ENCODE measurements around the gene ANKRD36.
"Not testable (repeated sequence)": the region's sequence is repeated elsewhere in the genome, so short reads cannot be mapped to it uniquely, and the experiment has no call there.

Gene ANKRD36

DNA sequence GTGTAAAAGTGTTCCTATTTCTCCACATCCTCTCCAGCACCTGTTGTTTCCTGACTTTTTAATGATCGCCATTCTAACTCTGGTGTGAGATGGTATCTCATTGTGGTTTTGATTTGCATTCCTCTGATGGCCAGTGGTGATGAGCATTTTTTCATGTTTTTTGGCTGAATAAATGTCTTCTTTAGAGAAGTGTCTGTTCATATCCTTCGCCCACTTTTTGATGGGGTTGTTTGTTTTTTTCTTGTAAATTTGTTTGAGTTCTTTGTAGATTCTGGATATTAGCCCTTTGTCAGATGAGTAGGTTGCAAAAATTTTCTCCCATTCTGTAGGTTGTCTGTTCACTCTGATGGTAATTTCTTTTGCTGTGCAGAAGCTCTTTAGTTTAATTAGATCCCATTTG is 16.1 kb downstream of the ANKRD36 start:
- not testable (repeated sequence) for DNase-seq

- DNase-seq: not testable (repeated sequence)
Measured at GRCh38 chr2:97144016-97144415, 31.1 kb downstream of the ANKRD36 start.

GRCh38 chr2:97166548-97166947 is 53.6 kb downstream of the ANKRD36 start:
- DNase-seq: not testable (repeated sequence)

DNA sequence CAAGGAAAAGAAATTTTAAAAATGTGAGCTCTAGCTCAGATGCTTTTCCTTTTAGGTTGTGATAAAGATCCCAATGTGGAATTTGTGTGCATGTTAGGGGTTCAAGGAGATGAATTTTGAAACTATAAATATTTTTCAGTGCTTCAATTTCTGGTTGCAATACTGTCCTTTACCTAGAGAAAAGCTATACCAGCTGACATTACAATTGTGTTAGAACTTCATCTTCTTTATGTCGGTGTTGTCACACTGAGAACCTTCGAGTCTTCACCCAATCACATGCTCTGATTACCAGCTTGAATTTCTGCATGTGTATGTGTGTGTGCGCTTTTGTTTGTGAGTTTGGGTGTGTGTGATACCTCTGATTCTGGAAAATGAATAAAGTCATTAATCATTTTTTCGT is 55.0 kb downstream of the ANKRD36 start:
- DNase-seq: not testable (repeated sequence)

- not testable (repeated sequence) for DNase-seq
Measured at GRCh38 chr2:97168583-97168982, 55.6 kb downstream of the ANKRD36 start.

- DNase-seq: not testable (repeated sequence)
Measured at GRCh38 chr2:97180391-97180790, 67.4 kb downstream of the ANKRD36 start.

- not testable (repeated sequence) for DNase-seq
Measured at GRCh38 chr2:97195349-97195748, 82.4 kb downstream of the ANKRD36 start.

DNA sequence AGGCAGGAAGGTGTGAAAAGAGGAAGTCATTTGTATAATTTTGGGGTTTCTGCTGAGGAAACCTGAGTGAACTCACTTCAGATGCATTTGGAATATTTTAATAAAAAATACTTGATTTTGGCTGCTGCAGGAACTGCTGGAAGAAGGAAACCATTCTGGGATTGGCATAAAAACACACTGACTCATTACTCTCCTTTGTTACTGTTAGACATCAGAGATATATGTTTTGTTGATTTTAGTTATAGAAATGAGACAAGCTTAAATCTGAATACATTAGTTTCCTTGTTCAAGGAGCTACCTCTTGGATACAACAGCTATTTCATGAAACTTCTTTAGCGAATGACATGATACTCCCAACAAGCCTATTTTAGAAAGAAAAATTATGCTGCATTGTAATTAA is 84.3 kb downstream of the ANKRD36 start:
- not testable (repeated sequence) for DNase-seq

GRCh38 chr2:97200887-97201286 is 87.9 kb downstream of the ANKRD36 start:
- DNase-seq: not testable (repeated sequence)

GRCh38 chr2:97202643-97203250 is 89.8 kb downstream of the ANKRD36 start:
- not testable (repeated sequence) for DNase-seq

DNA sequence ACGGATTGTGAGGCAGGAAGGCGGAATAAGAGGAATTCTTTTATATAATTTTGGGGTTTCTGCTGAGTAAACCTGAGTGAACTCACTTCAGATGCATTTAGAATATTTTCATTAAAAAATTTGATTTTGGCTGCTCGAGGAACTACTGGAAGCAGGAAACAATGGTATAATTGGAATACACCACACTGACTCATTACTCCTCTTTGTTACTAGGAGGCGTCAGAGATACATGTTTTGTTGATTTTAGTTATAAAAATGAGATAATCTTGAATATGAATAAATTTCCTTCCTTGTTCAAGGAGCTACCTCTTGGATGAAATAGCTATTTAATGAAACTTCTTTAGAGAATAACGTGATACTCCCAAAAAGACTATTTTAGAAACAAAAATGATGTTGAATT is 97.4 kb downstream of the ANKRD36 start:
- DNase-seq: no peak

- not testable (repeated sequence) for DNase-seq
Measured at GRCh38 chr2:97215025-97215424, 102.1 kb downstream of the ANKRD36 start.

- DNase-seq: not testable (repeated sequence)
Measured at GRCh38 chr2:97230848-97231585, 118.1 kb downstream of the ANKRD36 start.

DNA sequence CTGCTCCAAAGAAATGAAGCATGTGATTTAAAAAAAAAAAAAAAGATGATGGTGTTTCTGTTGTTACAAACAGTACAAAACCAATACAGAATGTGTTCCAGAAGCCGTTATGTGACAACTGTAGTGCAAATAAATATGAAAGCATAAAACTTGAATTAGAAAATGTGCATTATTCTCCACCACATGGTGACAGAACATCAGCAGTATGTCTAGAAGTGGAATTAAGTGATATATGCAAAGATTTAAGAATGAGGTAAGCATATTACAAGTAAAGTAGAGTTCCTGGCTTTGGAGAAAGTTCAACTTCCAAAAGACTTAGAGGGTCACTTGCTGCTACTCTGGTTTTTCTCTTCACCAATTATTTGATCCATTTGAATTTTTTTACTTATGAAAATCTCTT is 120.0 kb downstream of the ANKRD36 start:
- not testable (repeated sequence) for DNase-seq

GRCh38 chr2:97233660-97234295 is 120.8 kb downstream of the ANKRD36 start:
- DNase-seq: not testable (repeated sequence)

- DNase-seq: not testable (repeated sequence)
Measured at GRCh38 chr2:97261192-97261591, 148.2 kb downstream of the ANKRD36 start.

GRCh38 chr2:97266449-97266848 is 153.5 kb downstream of the ANKRD36 start:
- DNase-seq: not testable (repeated sequence)

GRCh38 chr2:97267411-97268074 is 154.6 kb downstream of the ANKRD36 start:
- DNase-seq: no peak

DNA sequence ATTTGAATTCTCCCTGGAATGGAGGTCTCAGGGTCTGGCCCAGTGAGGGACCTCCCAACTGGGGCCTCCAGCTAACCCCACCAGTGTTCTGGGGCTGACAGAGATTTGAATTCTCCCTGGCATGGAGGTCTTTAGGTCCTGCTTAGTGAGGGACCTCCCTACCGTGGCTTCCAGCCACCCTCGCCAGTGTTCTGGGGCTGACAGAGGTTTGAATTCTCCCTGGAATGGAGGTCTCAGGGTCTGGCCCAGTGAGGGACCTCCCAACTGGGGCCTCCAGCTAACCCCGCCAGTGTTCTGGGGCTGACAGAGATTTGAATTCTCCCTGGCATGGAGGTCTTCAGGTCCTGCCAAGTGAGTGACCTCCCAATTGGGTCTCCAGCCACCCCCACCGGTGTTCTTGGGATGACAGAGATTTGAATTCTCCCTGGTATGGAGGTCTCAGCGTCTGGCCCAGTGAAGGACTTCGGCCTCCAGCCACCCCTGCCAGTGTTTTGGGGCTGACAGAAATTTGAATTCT is 155.2 kb downstream of the ANKRD36 start:
- DNase-seq: not testable (repeated sequence)

- DNase-seq: not testable (repeated sequence)
Measured at GRCh38 chr2:97276232-97276798, 163.4 kb downstream of the ANKRD36 start.

DNA sequence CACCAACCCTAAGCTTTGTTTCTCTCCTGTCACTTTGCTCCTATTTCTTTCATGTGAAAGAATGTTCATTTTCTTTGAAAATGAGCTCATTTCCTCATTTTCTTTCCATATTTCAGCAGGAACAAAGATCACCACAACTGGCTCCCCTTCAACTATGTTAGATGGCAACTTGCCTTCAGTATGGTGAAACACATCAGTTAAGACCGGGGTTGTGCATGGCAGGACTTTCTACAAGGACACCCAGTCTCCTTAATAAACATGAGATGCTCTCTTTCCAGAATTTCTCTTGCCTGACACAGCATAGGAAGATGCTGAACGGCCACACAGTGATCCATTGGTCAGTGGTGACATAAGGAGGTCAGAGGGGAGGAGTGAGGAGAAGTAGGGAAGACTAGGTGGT is 172.2 kb downstream of the ANKRD36 start:
- DNase-seq: not testable (repeated sequence)

DNA sequence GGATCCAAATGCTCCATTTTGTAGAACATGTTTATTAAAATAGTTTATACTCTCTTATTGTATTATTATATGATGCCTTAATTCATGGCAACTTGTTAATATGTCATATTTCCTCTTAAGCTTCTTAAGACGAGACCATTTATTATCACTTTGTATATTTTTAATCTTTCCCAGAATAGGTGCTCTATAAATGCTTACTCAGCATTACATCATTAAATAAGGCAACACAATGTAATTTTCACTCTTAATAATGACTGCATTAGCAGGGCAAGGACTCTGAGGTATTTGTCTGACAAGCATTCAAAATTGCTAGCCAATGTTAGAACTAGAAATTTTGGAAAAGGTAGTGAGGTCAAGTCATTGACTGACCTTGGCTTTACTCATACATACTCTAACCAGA is 180.7 kb downstream of the ANKRD36 start:
- DNase-seq: not testable (repeated sequence)
